K562 (cell line): ENCODE measurements around the gene MTSS2. TPM values are rescaled to one million over a fixed set of nuclear protein-coding genes. Genes with fewer than 3 reads are reported as not detected.

Experiments used
- BHLHE40 ChIP-seq: IDR thresholded peaks from 2 replicates; pipeline ENCODE4 v1.6.1; 2011; ENCODE audit warnings: low read length, improper control_type of control experiment
- BRD4 ChIP-seq: fragments of 200-600 bp; sonication (generic); IDR thresholded peaks from 2 replicates; pipeline ENCODE4 v1.6.1; 2017; ENCODE audit warnings: inconsistent platforms
- CBFB ChIP-seq: sonication (generic); formaldehyde crosslinking; IDR thresholded peaks from 2 replicates; pipeline ENCODE4 v1.4.0; 2020; ENCODE audit warnings: mild to moderate bottlenecking, missing genetic modification reagents
- ELF2 ChIP-seq: fragments of 250-450 bp; sonication (Bioruptor Pico); IDR thresholded peaks from 2 replicates; pipeline ENCODE4 v1.5.0; 2021; ENCODE audit warnings: mild to moderate bottlenecking
- FOXK1 ChIP-seq: sonication (generic); formaldehyde crosslinking; IDR thresholded peaks from 2 replicates; pipeline ENCODE4 v1.8.0; 2022; ENCODE audit warnings: missing genetic modification reagents, mild to moderate bottlenecking, borderline replicate concordance
- HCFC1 ChIP-seq: IDR thresholded peaks from 2 replicates; pipeline ENCODE4 v1.6.1; 2012; ENCODE audit warnings: low read depth, low read length, improper control_type of control experiment
- MBD2 ChIP-seq: sonication (generic); IDR thresholded peaks from 2 replicates; pipeline ENCODE4 v1.6.1; 2016; ENCODE audit warnings: low read depth, borderline replicate concordance
- MED1 ChIP-seq: sonication (generic); formaldehyde crosslinking; IDR thresholded peaks from 2 replicates; pipeline ENCODE4 v1.8.1; 2023; ENCODE audit warnings: missing genetic modification reagents, borderline replicate concordance
- MTA3 ChIP-seq: fragments of 450-650 bp; formaldehyde crosslinking; IDR thresholded peaks from 2 replicates; pipeline ENCODE4 v1.6.1; 2017; ENCODE audit warnings: mild to moderate bottlenecking, borderline replicate concordance
- MYC ChIP-seq, 2 experiments: fragments of 250-450 bp in 1 of 2; sonication (Bioruptor Pico) in 1 of 2; IDR thresholded peaks; 2 replicates each; pipeline versions ENCODE4 v1.5.1 to v1.6.1; 2012 to 2021; ENCODE audit warnings: low read depth in 2 of 2, borderline replicate concordance in 1 of 2, improper control_type of control experiment in 1 of 2, low read length in 1 of 2, mild to moderate bottlenecking in 1 of 2, moderate library complexity in 1 of 2
- SOX6 ChIP-seq: fragments of 450-650 bp; IDR thresholded peaks from 2 replicates; pipeline ENCODE4 v1.6.1; 2014; ENCODE audit warnings: mild to moderate bottlenecking
- TBP ChIP-seq: optimal IDR thresholded peaks from 2 replicates; pipeline ENCODE3; 2011; ENCODE audit warnings: low read depth, low read length, improper control_type of control experiment
- polyA plus RNA-seq, 8 experiments: library from polyadenylated mRNA; depleted of rRNA in 4 of 8; stranded (reverse) in 5 of 8; unstranded in 3 of 8; fragments of >200 nt; fragmentation: Nextera tagmentation in 2 of 8; fragmentation: Illumina TruSeq in 1 of 8; extraction: Ambion mirVana in 2 of 8; extraction: Trizol in 1 of 8; gene quantifications; 2 replicates each; pipeline versions ENCODE4 v1.2.1 to v1.2.3, GENCODE V29; 2011 to 2014; ENCODE audit warnings: inconsistent platforms in 1 of 8, missing spikeins in 1 of 8
- total RNA-seq, 7 experiments: library from RNA; depleted of rRNA in 6 of 7; stranded (reverse); fragments of >200 nt in 6 of 7; fragmentation: Illumina TruSeq in 2 of 7; extraction: Trizol in 2 of 7; gene quantifications; 2 replicates each; pipeline versions ENCODE4 v1.2.1 to v1.2.3, GENCODE V29; 2011 to 2021; ENCODE audit warnings: low replicate concordance in 1 of 7
- TF ChIP-seq, protein P1 (sequence below): sonication (generic); formaldehyde crosslinking; IDR thresholded peaks from 2 replicates; pipeline ENCODE4 v1.8.0; 2023; ENCODE audit warnings: missing genetic modification reagents, mild to moderate bottlenecking, borderline replicate concordance
- TF ChIP-seq, protein P2 (sequence below): IDR thresholded peaks from 2 replicates; pipeline ENCODE4 v1.6.1; 2012; ENCODE audit warnings: low read depth, low read length, improper control_type of control experiment, borderline replicate concordance
- TF ChIP-seq, protein P3 (sequence below): fragments of 450-650 bp; formaldehyde crosslinking; conservative IDR thresholded peaks from 2 replicates; pipeline ENCODE4 v1.4.0; 2022; ENCODE audit warnings: mild to moderate bottlenecking, missing genetic modification characterization
- TF ChIP-seq, protein P4 (sequence below): sonication (generic); formaldehyde crosslinking; IDR thresholded peaks from 2 replicates; pipeline ENCODE4 v1.9.0; 2022; ENCODE audit warnings: mild to moderate bottlenecking, missing genetic modification reagents
- TF ChIP-seq, protein P5 (sequence below): sonication (generic); formaldehyde crosslinking; IDR thresholded peaks from 2 replicates; pipeline ENCODE4 v1.8.0; 2022; ENCODE audit warnings: missing genetic modification reagents, mild to moderate bottlenecking, moderate library complexity, borderline replicate concordance

MTSS2 gene
- total and polyA plus RNA-seq, 9 of the 15 experiments (the other 6 are each of a cell fraction or from before 2014, with no cell fraction given) = 0.11 to 60.3 (median 16.9) TPM

DNA sequence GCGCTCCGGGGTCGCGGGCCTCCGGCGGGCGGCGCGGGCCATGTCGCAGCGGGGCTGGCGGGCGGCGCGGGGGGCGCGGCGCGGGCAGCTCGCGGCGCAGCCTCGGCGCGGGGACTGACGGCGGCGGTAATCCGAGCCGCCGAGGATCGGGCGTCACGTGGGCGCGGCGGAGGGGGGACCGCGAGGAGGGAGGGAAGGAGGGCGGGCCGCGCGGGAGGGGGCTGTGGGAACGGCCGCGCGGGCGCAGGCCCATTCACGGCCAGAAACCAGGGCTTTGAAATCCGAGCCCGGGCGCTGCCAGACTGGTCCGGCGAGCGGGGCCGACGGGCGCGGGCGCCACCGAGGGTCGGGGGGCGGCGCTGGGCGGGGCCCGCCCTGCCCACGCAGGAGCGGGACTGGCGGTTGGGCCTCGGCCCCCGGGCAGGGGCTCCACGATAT lies at the start of gene MTSS2 (continued):
- TF ChIP-seq FOXK1 (CRISPR knock-in tag) (no peak), SOX6 (peak; percentile 62; the same call in 1 of the 2 replicates), CBFB (CRISPR knock-in tag) (no peak), MED1 (no peak), BRD4 (no peak), MYC (IDR thresholded peaks at IDR 0.05; ENCODE audit: low read depth, low read length) (0 out of 2 replicates have a peak, but pooled peaks have one; percentile 41), MYC (CRISPR knock-in tag; IDR thresholded peaks at IDR 0.05; ENCODE audit: borderline replicate concordance, low read depth) (no peak), TBP (peak; percentile 39), HCFC1 (peak; percentile 24; the same call in 1 of the 2 replicates), MTA3 (peak; percentile 17; the same call in 1 of the 2 replicates), ELF2 (CRISPR knock-in tag) (no peak), BHLHE40 (peak; percentile 72), MBD2 (no peak)
- TF ChIP-seq, protein P1, sequence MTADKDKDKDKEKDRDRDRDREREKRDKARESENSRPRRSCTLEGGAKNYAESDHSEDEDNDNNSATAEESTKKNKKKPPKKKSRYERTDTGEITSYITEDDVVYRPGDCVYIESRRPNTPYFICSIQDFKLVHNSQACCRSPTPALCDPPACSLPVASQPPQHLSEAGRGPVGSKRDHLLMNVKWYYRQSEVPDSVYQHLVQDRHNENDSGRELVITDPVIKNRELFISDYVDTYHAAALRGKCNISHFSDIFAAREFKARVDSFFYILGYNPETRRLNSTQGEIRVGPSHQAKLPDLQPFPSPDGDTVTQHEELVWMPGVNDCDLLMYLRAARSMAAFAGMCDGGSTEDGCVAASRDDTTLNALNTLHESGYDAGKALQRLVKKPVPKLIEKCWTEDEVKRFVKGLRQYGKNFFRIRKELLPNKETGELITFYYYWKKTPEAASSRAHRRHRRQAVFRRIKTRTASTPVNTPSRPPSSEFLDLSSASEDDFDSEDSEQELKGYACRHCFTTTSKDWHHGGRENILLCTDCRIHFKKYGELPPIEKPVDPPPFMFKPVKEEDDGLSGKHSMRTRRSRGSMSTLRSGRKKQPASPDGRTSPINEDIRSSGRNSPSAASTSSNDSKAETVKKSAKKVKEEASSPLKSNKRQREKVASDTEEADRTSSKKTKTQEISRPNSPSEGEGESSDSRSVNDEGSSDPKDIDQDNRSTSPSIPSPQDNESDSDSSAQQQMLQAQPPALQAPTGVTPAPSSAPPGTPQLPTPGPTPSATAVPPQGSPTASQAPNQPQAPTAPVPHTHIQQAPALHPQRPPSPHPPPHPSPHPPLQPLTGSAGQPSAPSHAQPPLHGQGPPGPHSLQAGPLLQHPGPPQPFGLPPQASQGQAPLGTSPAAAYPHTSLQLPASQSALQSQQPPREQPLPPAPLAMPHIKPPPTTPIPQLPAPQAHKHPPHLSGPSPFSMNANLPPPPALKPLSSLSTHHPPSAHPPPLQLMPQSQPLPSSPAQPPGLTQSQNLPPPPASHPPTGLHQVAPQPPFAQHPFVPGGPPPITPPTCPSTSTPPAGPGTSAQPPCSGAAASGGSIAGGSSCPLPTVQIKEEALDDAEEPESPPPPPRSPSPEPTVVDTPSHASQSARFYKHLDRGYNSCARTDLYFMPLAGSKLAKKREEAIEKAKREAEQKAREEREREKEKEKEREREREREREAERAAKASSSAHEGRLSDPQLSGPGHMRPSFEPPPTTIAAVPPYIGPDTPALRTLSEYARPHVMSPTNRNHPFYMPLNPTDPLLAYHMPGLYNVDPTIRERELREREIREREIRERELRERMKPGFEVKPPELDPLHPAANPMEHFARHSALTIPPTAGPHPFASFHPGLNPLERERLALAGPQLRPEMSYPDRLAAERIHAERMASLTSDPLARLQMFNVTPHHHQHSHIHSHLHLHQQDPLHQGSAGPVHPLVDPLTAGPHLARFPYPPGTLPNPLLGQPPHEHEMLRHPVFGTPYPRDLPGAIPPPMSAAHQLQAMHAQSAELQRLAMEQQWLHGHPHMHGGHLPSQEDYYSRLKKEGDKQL = no peak
- TF ChIP-seq, protein P2, sequence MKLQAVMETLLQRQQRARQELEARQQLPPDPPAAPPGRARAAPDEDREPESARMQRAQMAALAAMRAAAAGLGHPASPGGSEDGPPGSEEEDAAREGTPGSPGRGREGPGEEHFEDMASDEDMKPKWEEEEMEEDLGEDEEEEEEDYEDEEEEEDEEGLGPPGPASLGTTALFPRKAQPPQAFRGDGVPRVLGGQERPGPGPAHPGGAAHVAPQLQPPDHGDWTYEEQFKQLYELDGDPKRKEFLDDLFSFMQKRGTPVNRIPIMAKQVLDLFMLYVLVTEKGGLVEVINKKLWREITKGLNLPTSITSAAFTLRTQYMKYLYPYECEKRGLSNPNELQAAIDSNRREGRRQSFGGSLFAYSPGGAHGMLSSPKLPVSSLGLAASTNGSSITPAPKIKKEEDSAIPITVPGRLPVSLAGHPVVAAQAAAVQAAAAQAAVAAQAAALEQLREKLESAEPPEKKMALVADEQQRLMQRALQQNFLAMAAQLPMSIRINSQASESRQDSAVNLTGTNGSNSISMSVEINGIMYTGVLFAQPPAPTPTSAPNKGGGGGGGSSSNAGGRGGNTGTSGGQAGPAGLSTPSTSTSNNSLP = no peak
- TF ChIP-seq, protein P3, sequence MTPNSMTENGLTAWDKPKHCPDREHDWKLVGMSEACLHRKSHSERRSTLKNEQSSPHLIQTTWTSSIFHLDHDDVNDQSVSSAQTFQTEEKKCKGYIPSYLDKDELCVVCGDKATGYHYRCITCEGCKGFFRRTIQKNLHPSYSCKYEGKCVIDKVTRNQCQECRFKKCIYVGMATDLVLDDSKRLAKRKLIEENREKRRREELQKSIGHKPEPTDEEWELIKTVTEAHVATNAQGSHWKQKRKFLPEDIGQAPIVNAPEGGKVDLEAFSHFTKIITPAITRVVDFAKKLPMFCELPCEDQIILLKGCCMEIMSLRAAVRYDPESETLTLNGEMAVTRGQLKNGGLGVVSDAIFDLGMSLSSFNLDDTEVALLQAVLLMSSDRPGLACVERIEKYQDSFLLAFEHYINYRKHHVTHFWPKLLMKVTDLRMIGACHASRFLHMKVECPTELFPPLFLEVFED (CRISPR knock-in tag) = no peak
- TF ChIP-seq, protein P4, sequence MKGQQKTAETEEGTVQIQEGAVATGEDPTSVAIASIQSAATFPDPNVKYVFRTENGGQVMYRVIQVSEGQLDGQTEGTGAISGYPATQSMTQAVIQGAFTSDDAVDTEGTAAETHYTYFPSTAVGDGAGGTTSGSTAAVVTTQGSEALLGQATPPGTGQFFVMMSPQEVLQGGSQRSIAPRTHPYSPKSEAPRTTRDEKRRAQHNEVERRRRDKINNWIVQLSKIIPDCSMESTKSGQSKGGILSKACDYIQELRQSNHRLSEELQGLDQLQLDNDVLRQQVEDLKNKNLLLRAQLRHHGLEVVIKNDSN = peak; percentile 88
- TF ChIP-seq, protein P5, sequence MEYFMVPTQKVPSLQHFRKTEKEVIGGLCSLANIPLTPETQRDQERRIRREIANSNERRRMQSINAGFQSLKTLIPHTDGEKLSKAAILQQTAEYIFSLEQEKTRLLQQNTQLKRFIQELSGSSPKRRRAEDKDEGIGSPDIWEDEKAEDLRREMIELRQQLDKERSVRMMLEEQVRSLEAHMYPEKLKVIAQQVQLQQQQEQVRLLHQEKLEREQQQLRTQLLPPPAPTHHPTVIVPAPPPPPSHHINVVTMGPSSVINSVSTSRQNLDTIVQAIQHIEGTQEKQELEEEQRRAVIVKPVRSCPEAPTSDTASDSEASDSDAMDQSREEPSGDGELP (CRISPR knock-in tag) = no peak
